SK-N-SH treated with all-trans-retinoic acid at 6 μM for 48 hours (cell line): ENCODE data around the gene GLMP.

Source experiments
- ATAC-seq: fragments of 200-7000 bp; cut with Tn5 transposase; 3 replicates; pipeline ENCODE4 v1.9.1; 2020; ENCODE audit warnings: mild to moderate bottlenecking, moderate library complexity
- ARNTL ChIP-seq: fragments of 450-650 bp; formaldehyde crosslinking; IDR thresholded peaks from 2 replicates; pipeline ENCODE4 v1.5.0; 2020; ENCODE audit warnings: low read depth, mild to moderate bottlenecking, moderate library complexity, borderline replicate concordance
- BACH2 ChIP-seq: fragments of 250-450 bp; sonication (Bioruptor Pico); IDR thresholded peaks from 2 replicates; pipeline ENCODE4 v1.9.0; 2021; ENCODE audit warnings: mild to moderate bottlenecking, borderline replicate concordance
- CSDC2 ChIP-seq: fragments of 250-450 bp; sonication (Bioruptor Pico); IDR thresholded peaks from 2 replicates; pipeline ENCODE4 v1.5.0; 2020; ENCODE audit warnings: mild to moderate bottlenecking, moderate library complexity
- CSRNP3 ChIP-seq: fragments of 250-450 bp; sonication (Bioruptor Pico); IDR thresholded peaks from 2 replicates; pipeline ENCODE4 v1.5.1; 2021; ENCODE audit warnings: mild to moderate bottlenecking, moderate library complexity
- ESRRG ChIP-seq: fragments of 250-450 bp; sonication (Bioruptor Pico); IDR thresholded peaks from 2 replicates; pipeline ENCODE4 v1.6.1; 2021; ENCODE audit warnings: mild to moderate bottlenecking
- GLIS3 ChIP-seq: fragments of 250-450 bp; sonication (Bioruptor Pico); IDR thresholded peaks from 2 replicates; pipeline ENCODE4 v1.5.0; 2020; ENCODE audit warnings: mild to moderate bottlenecking, moderate library complexity
- ISL1 ChIP-seq: fragments of 250-450 bp; sonication (Bioruptor Pico); IDR thresholded peaks from 2 replicates; pipeline ENCODE4 v2.1.2; 2022; ENCODE audit warnings: mild to moderate bottlenecking, moderate library complexity
- OSR1 ChIP-seq: fragments of 250-450 bp; sonication (Bioruptor Pico); IDR thresholded peaks from 2 replicates; pipeline ENCODE4 v1.8.0; 2022; ENCODE audit warnings: moderate library complexity, mild to moderate bottlenecking, inconsistent platforms
- POU6F1 ChIP-seq: fragments of 250-450 bp; sonication (Bioruptor Pico); IDR thresholded peaks from 2 replicates; pipeline ENCODE4 v1.8.0; 2021; ENCODE audit warnings: low read depth, mild to moderate bottlenecking, moderate library complexity, borderline replicate concordance
- PPARA ChIP-seq: fragments of 250-450 bp; sonication (Bioruptor Pico); IDR thresholded peaks from 2 replicates; pipeline ENCODE4 v1.5.0; 2020; ENCODE audit warnings: mild to moderate bottlenecking, borderline replicate concordance
- RARB ChIP-seq: fragments of 250-450 bp; sonication (Bioruptor Pico); IDR thresholded peaks from 2 replicates; pipeline ENCODE4 v1.8.0; 2021; ENCODE audit warnings: mild to moderate bottlenecking, moderate library complexity
- SNAI2 ChIP-seq: fragments of 250-450 bp; sonication (Bioruptor Pico); IDR thresholded peaks from 2 replicates; pipeline ENCODE4 v1.5.0; 2020; ENCODE audit warnings: mild to moderate bottlenecking, moderate library complexity
- TCF4 ChIP-seq: fragments of 250-450 bp; sonication (Bioruptor Pico); IDR thresholded peaks from 2 replicates; pipeline ENCODE4 v1.8.0; 2021; ENCODE audit warnings: mild to moderate bottlenecking, moderate library complexity, borderline replicate concordance
- TOX ChIP-seq: fragments of 250-450 bp; sonication (Bioruptor Pico); IDR thresholded peaks from 2 replicates; pipeline ENCODE4 v1.8.0; 2021; ENCODE audit warnings: mild to moderate bottlenecking, moderate library complexity, borderline replicate concordance
- TSHZ2 ChIP-seq: fragments of 250-450 bp; sonication (Bioruptor Pico); IDR thresholded peaks from 2 replicates; pipeline ENCODE4 v1.5.0; 2020; ENCODE audit warnings: mild to moderate bottlenecking, moderate library complexity
- ZC3H10 ChIP-seq: fragments of 250-450 bp; sonication (Bioruptor Pico); IDR thresholded peaks from 2 replicates; pipeline ENCODE4 v1.5.1; 2021; ENCODE audit warnings: mild to moderate bottlenecking, moderate library complexity
- ZFP3 ChIP-seq: fragments of 250-450 bp; sonication (Bioruptor Pico); IDR thresholded peaks from 2 replicates; pipeline ENCODE4 v1.5.0; 2020; ENCODE audit warnings: mild to moderate bottlenecking, moderate library complexity
- ZFP30 ChIP-seq: fragments of 450-650 bp; formaldehyde crosslinking; IDR thresholded peaks from 2 replicates; pipeline ENCODE4 v1.5.0; 2022; ENCODE audit warnings: mild to moderate bottlenecking, moderate library complexity
- ZNF565 ChIP-seq: fragments of 450-650 bp; formaldehyde crosslinking; conservative IDR thresholded peaks from 2 replicates; pipeline ENCODE4 v1.5.0; 2020; ENCODE audit warnings: low read depth, mild to moderate bottlenecking, moderate library complexity
- ZNF70 ChIP-seq: fragments of 450-650 bp; formaldehyde crosslinking; IDR thresholded peaks from 2 replicates; pipeline ENCODE4 v1.5.0; 2020; ENCODE audit warnings: mild to moderate bottlenecking, moderate library complexity
- ZNF8 ChIP-seq: fragments of 450-650 bp; formaldehyde crosslinking; IDR thresholded peaks from 2 replicates; pipeline ENCODE4 v1.5.0; 2020; ENCODE audit warnings: mild to moderate bottlenecking, moderate library complexity
- TF ChIP-seq, protein P1 (sequence below): fragments of 250-450 bp; sonication (Bioruptor Pico); IDR thresholded peaks from 2 replicates; pipeline ENCODE4 v1.8.0; 2020; ENCODE audit warnings: mild to moderate bottlenecking, moderate library complexity, borderline replicate concordance

Gene GLMP

DNA sequence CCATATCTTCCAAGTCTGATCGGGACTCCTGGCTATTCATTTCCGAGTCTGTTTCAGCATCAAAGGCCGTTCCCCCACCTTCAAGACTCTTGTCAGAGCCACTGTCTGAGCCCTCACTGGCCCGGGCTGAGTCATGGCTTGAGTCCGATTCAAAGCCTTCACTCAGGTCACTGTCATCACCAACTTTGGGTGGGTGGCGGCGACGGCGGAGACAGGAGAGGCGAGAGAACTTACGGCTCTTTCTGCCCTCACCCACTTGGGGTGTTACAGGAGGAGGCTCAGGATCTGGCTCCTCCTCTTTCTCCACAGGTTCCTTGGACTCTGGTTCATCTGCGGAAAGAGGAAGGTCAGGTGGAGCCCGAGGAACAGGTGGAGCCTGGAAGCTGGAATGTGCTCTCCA is 29.4 kb downstream of the GLMP start:
- TF ChIP-seq TCF4 (CRISPR knock-in tag) (no peak), TOX (no peak), TSHZ2 (no peak), BACH2 (CRISPR knock-in tag) (no peak), SNAI2 (CRISPR knock-in tag) (no peak), ZFP30 (CRISPR knock-in tag) (no peak), ZC3H10 (no peak), ZFP3 (CRISPR knock-in tag) (no peak), ESRRG (CRISPR knock-in tag) (no peak), GLIS3 (CRISPR knock-in tag) (no peak), CSDC2 (CRISPR knock-in tag) (no peak), ARNTL (CRISPR knock-in tag) (no peak), POU6F1 (CRISPR knock-in tag) (no peak), ISL1 (no peak), PPARA (CRISPR knock-in tag) (no peak), OSR1 (no peak), CSRNP3 (CRISPR knock-in tag) (no peak)

GRCh38 chr1:156263288-156263655 is 32.2 kb downstream of the GLMP start:
- ATAC-seq: peak; percentile 9
- TF ChIP-seq PPARA (CRISPR knock-in tag): no peak
- no peak for TF ChIP-seq SNAI2 (CRISPR knock-in tag)
- no peak for TF ChIP-seq ZNF565 (CRISPR knock-in tag)
- no peak for TF ChIP-seq TSHZ2
- TF ChIP-seq ZFP3 (CRISPR knock-in tag): no peak
- TF ChIP-seq, protein P1, sequence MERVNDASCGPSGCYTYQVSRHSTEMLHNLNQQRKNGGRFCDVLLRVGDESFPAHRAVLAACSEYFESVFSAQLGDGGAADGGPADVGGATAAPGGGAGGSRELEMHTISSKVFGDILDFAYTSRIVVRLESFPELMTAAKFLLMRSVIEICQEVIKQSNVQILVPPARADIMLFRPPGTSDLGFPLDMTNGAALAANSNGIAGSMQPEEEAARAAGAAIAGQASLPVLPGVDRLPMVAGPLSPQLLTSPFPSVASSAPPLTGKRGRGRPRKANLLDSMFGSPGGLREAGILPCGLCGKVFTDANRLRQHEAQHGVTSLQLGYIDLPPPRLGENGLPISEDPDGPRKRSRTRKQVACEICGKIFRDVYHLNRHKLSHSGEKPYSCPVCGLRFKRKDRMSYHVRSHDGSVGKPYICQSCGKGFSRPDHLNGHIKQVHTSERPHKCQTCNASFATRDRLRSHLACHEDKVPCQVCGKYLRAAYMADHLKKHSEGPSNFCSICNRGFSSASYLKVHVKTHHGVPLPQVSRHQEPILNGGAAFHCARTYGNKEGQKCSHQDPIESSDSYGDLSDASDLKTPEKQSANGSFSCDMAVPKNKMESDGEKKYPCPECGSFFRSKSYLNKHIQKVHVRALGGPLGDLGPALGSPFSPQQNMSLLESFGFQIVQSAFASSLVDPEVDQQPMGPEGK (CRISPR knock-in tag): no peak
- TF ChIP-seq OSR1: no peak
- no peak for TF ChIP-seq BACH2 (CRISPR knock-in tag)
- TF ChIP-seq TCF4 (CRISPR knock-in tag): no peak
- TF ChIP-seq ESRRG (CRISPR knock-in tag): no peak
- no peak for TF ChIP-seq CSDC2 (CRISPR knock-in tag)
- TF ChIP-seq ZFP30 (CRISPR knock-in tag): no peak
- no peak for TF ChIP-seq ZC3H10
- no peak for TF ChIP-seq RARB (CRISPR knock-in tag)
- TF ChIP-seq ZNF8: no peak
- TF ChIP-seq ZNF70 (CRISPR knock-in tag): no peak
- no peak for TF ChIP-seq CSRNP3 (CRISPR knock-in tag)
- TF ChIP-seq ARNTL (CRISPR knock-in tag): no peak
- no peak for TF ChIP-seq ISL1

More for the DNA sequence above, 29.4 kb downstream of the GLMP start:
- no peak for ATAC-seq
